OCI-LY3 (cell line): ENCODE data around the gene KIF17.

ENCODE experiments used
- EZH2phosphoT487 ChIP-seq: fragments of 200-600 bp; shearing (Covaris generic); IDR thresholded peaks from 2 replicates; pipeline ENCODE4 v1.6.1; 2018; ENCODE audit warnings: antibody characterized with exemption, mixed run types, low read depth
- TF ChIP-seq, protein P1 (sequence below): fragments of 200-600, 300-600 bp; sonication (generic); IDR thresholded peaks from 2 replicates; pipeline ENCODE4 v1.5.1; 2014; ENCODE audit warnings: antibody characterized with exemption, low read length, low read depth

GRCh38 chr1:20763417-20763816 lies 45.6 kb upstream of the KIF17 start:
- TF ChIP-seq, protein P1, sequence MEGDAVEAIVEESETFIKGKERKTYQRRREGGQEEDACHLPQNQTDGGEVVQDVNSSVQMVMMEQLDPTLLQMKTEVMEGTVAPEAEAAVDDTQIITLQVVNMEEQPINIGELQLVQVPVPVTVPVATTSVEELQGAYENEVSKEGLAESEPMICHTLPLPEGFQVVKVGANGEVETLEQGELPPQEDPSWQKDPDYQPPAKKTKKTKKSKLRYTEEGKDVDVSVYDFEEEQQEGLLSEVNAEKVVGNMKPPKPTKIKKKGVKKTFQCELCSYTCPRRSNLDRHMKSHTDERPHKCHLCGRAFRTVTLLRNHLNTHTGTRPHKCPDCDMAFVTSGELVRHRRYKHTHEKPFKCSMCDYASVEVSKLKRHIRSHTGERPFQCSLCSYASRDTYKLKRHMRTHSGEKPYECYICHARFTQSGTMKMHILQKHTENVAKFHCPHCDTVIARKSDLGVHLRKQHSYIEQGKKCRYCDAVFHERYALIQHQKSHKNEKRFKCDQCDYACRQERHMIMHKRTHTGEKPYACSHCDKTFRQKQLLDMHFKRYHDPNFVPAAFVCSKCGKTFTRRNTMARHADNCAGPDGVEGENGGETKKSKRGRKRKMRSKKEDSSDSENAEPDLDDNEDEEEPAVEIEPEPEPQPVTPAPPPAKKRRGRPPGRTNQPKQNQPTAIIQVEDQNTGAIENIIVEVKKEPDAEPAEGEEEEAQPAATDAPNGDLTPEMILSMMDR, result no peak
- TF ChIP-seq EZH2phosphoT487, result no peak
